GM13976 (cell line): ENCODE results near the gene CASK.

ENCODE experiments used
- DNase-seq: peaks from one replicate; pipeline ENCODE4 v3.0.0; 2012; ENCODE audit warnings: low spot score
- CTCF ChIP-seq: IDR thresholded peaks from 2 replicates; pipeline ENCODE4 v1.5.1; 2012; ENCODE audit warnings: borderline replicate concordance, mild to moderate bottlenecking; ENCODE audit not compliant: insufficient read depth; ENCODE audit errors: extremely low read depth, missing control alignments, control extremely low read depth
- in situ Hi-C: fragments of 300-500 bp; cut with MboI; formaldehyde crosslinking; loops from one replicate; pipeline ENCODE4 v1.12.0; 2022; ENCODE audit warnings: low sequenced_read_pairs, mixed read lengths, inconsistent platforms; ENCODE audit not compliant: unreplicated experiment

Gene CASK

GRCh38 chrX:41630091-41630490, 293.3 kb downstream of the CASK start:
- no peak for DNase-seq
- no peak for TF ChIP-seq CTCF
- in situ Hi-C loops: no loop called here

- in situ Hi-C loops: no loop called here
- DNase-seq: no peak
- no peak for TF ChIP-seq CTCF
These were observed 293.8 kb downstream of the CASK start for GRCh38 chrX:41629539-41629938.

GRCh38 chrX:41621222-41621723, 302.1 kb downstream of the CASK start:
- DNase-seq: no peak
- no peak for TF ChIP-seq CTCF
- in situ Hi-C loops: no loop called here

GRCh38 chrX:41619221-41619620, 304.1 kb downstream of the CASK start:
- in situ Hi-C loops: no loop called here
- no peak for DNase-seq

GRCh38 chrX:41616935-41617334, 306.4 kb downstream of the CASK start:
- in situ Hi-C loops: no loop called here
- no peak for TF ChIP-seq CTCF
- DNase-seq: no peak

More at GRCh38 chrX:41619221-41619620, 304.1 kb downstream of the CASK start:
- no peak for TF ChIP-seq CTCF

- in situ Hi-C loops: no loop called here
- no peak for TF ChIP-seq CTCF
- DNase-seq: no peak
These were observed 307.1 kb downstream of the CASK start for GRCh38 chrX:41616255-41616654.

GRCh38 chrX:41608244-41608643, 315.1 kb downstream of the CASK start:
- DNase-seq: no peak
- TF ChIP-seq CTCF: no peak
- in situ Hi-C loops: no loop called here
